22Rv1 (cell line): ENCODE data around the gene SCFD2.

Source experiments
- H3K27ac ChIP-seq: fragments of 450-650 bp; 2 replicates; pipeline ENCODE4 v1.5.1; 2017
- CTCF ChIP-seq: fragments of 450-650 bp; IDR thresholded peaks from 2 replicates; pipeline ENCODE4 v1.5.1; 2017; ENCODE audit warnings: mild to moderate bottlenecking
- ZFX ChIP-seq: fragments of 450-650 bp; IDR thresholded peaks from 2 replicates; pipeline ENCODE4 v1.6.1; 2017; ENCODE audit warnings: antibody characterized with exemption, borderline replicate concordance

The SCFD2 gene

GRCh38 chr4:52884994-52885393, 480.9 kb downstream of the SCFD2 start:
- no peak overlapping the region for H3K27ac ChIP-seq
- no peak for TF ChIP-seq CTCF
- TF ChIP-seq ZFX = no peak

- H3K27ac ChIP-seq = no peak overlapping the region
- TF ChIP-seq ZFX = no peak
These were observed 481.9 kb downstream of the SCFD2 start for GRCh38 chr4:52883707-52884669.

GRCh38 chr4:52883183-52883621, 482.7 kb downstream of the SCFD2 start:
- no peak for TF ChIP-seq ZFX
- TF ChIP-seq CTCF = no peak
- no peak overlapping the region for H3K27ac ChIP-seq

- no peak overlapping the region for H3K27ac ChIP-seq
- TF ChIP-seq ZFX (no peak), CTCF (no peak)
These were observed 484.9 kb downstream of the SCFD2 start for GRCh38 chr4:52880994-52881393.

- H3K27ac ChIP-seq = no peak overlapping the region
- TF ChIP-seq ZFX (no peak), CTCF (no peak)
These were observed 486.4 kb downstream of the SCFD2 start for GRCh38 chr4:52879471-52879870.

- no peak for TF ChIP-seq CTCF
- TF ChIP-seq ZFX = no peak
These were observed 488.2 kb downstream of the SCFD2 start for GRCh38 chr4:52877694-52878093.

GRCh38 chr4:52877036-52877435, 488.8 kb downstream of the SCFD2 start:
- TF ChIP-seq CTCF = no peak
- TF ChIP-seq ZFX = no peak
- H3K27ac ChIP-seq = no peak overlapping the region

More at GRCh38 chr4:52877694-52878093, 488.2 kb downstream of the SCFD2 start:
- no peak overlapping the region for H3K27ac ChIP-seq
